ENCODE results near the gene TIMMDC1. TPM values are rescaled to one million over a fixed set of nuclear protein-coding genes. Genes with fewer than 3 reads are reported as not detected.

Gene TIMMDC1
- total RNA-seq, 4 donors from 2014 or later: 23.7 to 55.5 (median 42.1) TPM

DNA sequence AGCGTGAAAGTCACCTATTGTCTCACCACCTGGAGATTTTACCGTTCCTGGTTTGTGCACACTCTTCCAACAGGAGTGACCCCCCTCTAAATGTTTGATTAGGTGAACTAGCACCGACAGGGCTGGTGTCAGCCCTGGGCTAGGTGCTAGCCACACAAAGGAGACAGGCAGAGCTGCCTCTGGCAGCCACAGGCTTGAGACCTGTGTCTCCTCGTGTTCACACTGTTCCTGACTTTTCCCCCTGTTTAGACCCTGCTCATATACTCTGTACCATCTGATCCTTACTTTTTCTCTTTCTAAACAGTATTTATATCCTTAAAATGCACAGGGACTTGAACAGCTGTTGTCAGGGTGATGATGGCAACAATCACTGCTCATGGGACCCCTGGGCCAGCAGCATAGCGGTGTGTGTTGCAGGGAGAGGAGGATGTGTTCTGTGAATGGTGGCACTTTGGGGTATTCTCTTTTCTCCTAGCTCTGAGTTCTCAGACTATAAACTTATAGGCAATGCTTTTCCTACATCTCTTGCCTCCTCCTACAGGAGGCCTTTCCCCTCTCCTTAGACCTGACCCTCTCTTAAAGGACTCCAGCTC lies 55.6 kb downstream of the TIMMDC1 start:
- ATAC-seq (ENCODE audit: low FRiP score): no peak
- no peak for DNase-seq (ENCODE audit: low spot score)
- TF ChIP-seq, protein P1, sequence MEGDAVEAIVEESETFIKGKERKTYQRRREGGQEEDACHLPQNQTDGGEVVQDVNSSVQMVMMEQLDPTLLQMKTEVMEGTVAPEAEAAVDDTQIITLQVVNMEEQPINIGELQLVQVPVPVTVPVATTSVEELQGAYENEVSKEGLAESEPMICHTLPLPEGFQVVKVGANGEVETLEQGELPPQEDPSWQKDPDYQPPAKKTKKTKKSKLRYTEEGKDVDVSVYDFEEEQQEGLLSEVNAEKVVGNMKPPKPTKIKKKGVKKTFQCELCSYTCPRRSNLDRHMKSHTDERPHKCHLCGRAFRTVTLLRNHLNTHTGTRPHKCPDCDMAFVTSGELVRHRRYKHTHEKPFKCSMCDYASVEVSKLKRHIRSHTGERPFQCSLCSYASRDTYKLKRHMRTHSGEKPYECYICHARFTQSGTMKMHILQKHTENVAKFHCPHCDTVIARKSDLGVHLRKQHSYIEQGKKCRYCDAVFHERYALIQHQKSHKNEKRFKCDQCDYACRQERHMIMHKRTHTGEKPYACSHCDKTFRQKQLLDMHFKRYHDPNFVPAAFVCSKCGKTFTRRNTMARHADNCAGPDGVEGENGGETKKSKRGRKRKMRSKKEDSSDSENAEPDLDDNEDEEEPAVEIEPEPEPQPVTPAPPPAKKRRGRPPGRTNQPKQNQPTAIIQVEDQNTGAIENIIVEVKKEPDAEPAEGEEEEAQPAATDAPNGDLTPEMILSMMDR (IDR thresholded peaks at IDR 0.05): no peak

DNA sequence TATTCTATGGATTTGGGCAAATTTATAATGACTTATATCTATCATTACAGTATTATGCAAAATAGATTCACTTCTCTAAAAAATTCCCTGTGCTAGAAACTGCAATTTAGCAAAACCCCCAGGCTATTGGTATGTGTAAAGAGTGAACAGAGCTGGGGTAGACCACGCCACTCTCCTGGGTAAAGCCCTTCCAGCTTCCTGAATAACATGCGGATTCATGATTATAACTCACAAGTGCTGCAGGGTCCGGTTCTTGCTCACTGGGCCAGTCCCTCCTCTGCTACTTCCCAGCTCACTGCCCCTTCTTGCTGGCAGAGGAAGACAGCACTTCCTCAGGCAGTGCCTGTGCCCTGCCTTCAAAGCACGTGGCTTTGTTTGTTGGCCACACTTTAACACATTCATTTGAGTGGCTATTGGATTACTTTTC lies 57.0 kb downstream of the TIMMDC1 start:
- TF ChIP-seq, protein P1 (IDR thresholded peaks at IDR 0.05): no peak
- ATAC-seq (ENCODE audit: low FRiP score) (no peak), DNase-seq (ENCODE audit: low spot score) (no peak)

DNA sequence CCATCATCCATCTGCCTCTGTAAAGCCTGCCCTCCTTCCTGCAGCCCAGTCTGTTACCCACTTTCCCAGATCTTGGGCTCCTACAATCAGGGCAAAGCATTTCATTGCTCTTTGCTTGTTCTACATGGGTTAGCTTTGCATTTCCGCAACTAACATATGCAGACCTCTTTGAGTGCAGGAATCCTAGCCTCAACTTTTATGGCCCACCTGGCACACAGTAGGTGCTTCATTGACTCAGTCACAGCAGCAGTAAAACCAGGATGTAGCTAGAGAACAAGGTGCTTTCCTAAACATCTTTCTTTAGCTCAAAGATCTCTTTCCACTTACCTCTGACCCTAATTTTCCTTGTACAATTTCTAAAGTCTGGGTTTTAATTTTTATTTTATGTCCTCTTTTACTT lies 57.6 kb downstream of the TIMMDC1 start:
- TF ChIP-seq, protein P1 (IDR thresholded peaks at IDR 0.05): no peak
- ATAC-seq (ENCODE audit: low FRiP score): no peak
- DNase-seq (ENCODE audit: low spot score): no peak

DNA sequence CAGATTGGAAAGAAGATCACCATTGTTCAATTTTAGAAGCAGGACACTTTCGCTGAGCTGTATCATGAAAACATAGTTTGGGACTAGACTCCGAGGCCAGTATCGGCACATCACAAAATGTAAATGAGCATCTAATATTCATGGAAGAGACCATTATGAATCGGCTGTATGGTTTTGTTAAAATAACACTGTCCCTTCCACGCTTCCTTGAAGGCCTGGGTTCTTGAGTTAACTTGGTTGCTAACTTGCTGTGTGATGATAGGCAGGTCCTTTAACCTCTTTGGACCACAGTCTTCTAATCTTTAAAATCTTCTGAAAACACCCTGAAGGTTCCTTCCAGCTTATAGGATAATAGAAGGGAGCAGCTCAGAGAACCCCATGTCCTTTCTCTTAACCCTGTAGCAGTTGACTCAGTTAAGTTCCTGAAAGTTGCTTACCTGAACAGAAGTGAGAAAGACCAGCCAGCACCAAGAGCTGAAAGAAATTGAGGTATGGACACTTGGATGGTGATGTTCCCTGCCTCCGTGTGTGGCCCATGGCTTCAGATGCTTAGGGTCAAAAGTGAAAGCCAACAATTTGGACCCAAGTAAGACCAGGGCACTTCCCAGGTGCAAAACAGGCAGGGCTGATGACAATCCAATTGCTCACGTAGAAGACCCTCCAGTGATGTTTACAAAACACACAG lies 59.0 kb downstream of the TIMMDC1 start:
- DNase-seq (ENCODE audit: low spot score): no peak
- TF ChIP-seq, protein P1 (IDR thresholded peaks at IDR 0.05): no peak
- ATAC-seq (ENCODE audit: low FRiP score): no peak

DNA sequence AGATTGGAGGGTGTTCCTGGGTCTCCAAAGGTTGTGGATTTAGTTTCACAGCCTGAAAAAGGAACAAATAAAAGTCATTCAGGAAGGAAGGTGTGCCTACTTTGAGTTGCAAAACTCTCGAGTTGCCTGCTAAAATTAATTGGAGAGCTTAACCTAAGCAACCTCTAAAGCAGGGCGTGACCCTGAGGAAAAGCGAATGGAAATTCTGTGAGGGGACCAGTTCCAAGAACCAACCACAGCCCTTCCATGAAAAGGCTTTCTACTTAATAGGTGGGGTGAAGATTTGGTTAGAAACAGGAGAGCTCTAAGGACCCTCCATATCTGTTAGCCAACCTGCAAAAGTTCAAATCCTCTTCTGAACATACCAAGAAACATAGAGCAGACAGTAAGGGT lies 59.5 kb downstream of the TIMMDC1 start:
- TF ChIP-seq, protein P1 (IDR thresholded peaks at IDR 0.05): no peak

DNA sequence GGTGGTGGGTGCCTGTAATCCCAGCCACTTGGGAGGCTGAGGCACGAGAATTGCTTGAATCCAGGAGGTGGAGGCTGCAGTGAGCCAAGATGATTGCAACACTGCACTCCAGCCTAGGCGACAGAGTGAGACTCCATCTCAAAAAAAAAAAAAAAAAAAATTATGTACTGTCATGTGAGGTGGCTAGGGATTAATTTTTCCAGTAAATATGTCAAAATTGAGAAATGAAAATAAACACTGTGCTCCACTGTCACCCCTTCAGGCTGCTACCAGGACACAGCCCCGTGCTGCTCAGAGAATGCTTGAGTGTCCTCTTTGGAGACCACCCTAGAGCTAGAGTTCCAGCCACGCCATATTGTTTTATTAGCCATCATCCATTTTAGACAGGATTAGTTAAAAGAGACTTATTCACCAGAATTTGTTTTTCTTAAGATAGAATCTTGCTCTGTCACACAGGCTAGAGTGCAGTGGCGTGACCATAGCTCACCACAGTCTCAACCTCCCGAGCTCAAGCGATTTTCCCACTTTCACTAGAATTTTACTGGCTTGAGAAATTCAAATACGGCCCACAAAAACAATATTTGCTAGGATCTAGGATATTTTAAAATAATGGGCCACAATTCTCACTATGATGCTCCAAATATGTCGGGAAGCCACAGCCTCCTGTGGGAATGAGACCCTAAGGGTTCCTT lies 60.4 kb downstream of the TIMMDC1 start:
- ATAC-seq (ENCODE audit: low FRiP score) (no peak), DNase-seq (ENCODE audit: low spot score) (no peak)
- TF ChIP-seq, protein P1 (IDR thresholded peaks at IDR 0.05): no peak

More for the DNA sequence above, 59.5 kb downstream of the TIMMDC1 start:
- no peak for ATAC-seq (ENCODE audit: low FRiP score)
- no peak for DNase-seq (ENCODE audit: low spot score)
